ENCODE results near the gene CHGA. TPM values are rescaled to one million over a fixed set of nuclear protein-coding genes. Genes with fewer than 3 reads are reported as not detected.

Gene CHGA
- total and polyA plus RNA-seq, 10 donors: 0.09 to 0.20 TPM; not detected in 8

DNA sequence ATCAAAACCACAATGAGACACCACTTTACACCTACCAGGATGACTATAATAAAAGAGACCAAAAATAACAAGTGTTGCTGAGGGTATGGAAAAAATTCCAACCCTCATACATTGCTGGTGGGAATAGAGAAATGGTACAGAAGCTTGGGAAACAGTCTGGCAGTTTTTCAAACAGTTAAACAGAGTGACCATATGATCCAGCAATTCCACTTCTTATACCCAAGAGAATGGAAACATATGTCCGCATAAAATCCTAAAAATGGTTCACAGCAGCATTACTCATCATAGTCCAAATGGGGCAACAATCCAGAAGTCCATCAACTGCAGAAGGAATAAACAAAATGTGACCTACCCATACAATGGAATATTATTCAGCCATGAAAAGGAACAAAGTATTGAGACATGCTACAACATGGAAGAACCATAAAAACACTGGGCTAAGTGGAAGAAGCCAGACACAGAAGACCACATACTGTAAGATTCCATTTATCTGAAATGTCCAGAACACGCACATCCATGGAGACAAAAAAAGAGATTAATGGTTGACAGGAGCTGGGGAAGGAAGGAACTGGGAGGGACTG lies 44.5 kb downstream of the CHGA start:
- H3K9me3 ChIP-seq: peaks cover 0 to 5% (median 0%) of the 10 kb centered on the region in 8 donors
- TF ChIP-seq POLR2AphosphoS5 (IDR thresholded peaks at IDR 0.05): no peak
- TF ChIP-seq, protein P1, sequence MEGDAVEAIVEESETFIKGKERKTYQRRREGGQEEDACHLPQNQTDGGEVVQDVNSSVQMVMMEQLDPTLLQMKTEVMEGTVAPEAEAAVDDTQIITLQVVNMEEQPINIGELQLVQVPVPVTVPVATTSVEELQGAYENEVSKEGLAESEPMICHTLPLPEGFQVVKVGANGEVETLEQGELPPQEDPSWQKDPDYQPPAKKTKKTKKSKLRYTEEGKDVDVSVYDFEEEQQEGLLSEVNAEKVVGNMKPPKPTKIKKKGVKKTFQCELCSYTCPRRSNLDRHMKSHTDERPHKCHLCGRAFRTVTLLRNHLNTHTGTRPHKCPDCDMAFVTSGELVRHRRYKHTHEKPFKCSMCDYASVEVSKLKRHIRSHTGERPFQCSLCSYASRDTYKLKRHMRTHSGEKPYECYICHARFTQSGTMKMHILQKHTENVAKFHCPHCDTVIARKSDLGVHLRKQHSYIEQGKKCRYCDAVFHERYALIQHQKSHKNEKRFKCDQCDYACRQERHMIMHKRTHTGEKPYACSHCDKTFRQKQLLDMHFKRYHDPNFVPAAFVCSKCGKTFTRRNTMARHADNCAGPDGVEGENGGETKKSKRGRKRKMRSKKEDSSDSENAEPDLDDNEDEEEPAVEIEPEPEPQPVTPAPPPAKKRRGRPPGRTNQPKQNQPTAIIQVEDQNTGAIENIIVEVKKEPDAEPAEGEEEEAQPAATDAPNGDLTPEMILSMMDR (IDR thresholded peaks at IDR 0.05 in 8 of 11, conservative IDR thresholded peaks at IDR 0.05 in 3 of 11): no peak
- no peak for TF ChIP-seq POLR2A (IDR thresholded peaks at IDR 0.05)
- intact Hi-C loops (cut with DNase I; ENCODE audit: low total_unique reads): no loop called here
- H3K4me1 ChIP-seq: peaks cover 0 to 39% (median 6%) of the 10 kb centered on the region in 6 donors
- no peaks in the 10 kb centered on the region for H3K27me3 ChIP-seq (replicated peaks in 1 of 7)
- no peak overlapping the region for H3K4me3 ChIP-seq
- H3K36me3 ChIP-seq: peaks cover 0 to 17% (median 3%) of the 10 kb centered on the region in 6 donors
- H3K27ac ChIP-seq: no peak overlapping the region
- WGBS, 5 donors: 83 to 95% (median 91%) methylated on average over 2 of the region's 2 CpGs
- DNase-seq: no peak

DNA sequence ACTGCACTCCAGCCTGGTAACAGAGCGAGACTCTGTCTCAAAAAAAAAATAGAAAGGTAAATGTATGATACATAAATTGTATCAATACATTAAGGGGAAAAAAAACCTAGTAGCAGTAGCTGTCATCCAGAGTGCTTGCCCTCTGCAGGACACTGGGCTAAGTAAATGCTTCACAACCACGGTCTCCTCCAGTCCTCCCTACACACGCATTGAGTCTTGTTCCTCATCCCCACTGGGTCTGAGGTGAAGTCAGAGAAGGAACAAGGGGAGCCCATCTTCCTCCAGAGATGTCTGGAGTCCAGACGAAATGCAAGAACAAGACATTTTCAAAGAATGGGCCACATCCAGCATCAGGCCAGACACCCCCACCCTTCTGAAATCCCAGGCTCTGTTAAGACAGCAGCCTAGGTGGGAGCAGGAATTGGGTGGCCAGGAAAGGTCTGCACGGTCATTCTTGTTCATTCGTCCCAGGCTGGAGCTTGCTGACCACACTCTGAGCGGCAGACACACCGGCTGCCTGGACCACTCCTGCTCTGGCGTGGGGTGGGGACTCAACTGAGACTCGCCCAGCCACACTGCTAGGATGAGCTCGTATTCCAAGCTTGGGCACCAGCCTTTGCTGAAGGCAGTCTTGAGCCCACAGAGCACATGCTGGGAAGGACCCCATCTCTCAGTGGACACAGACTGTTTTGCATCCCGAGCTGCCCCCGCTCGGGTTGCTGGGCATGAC lies 45.5 kb downstream of the CHGA start:
- no peaks in the 10 kb centered on the region for H3K27me3 ChIP-seq (replicated peaks in 1 of 7)
- no peak overlapping the region for H3K27ac ChIP-seq
- WGBS, 5 donors: 92 to 97% (median 94%) methylated on average over 10 to 14 of the region's 14 CpGs
- H3K36me3 ChIP-seq: peaks cover 0 to 18% (median 0%) of the 10 kb centered on the region in 6 donors
- peak; percentile 75 for DNase-seq
- intact Hi-C loops (cut with DNase I; ENCODE audit: low total_unique reads): no loop called here
- TF ChIP-seq, protein P1 (IDR thresholded peaks at IDR 0.05 in 8 of 11, conservative IDR thresholded peaks at IDR 0.05 in 3 of 11): no peak
- TF ChIP-seq POLR2A (IDR thresholded peaks at IDR 0.05) (no peak), POLR2AphosphoS5 (IDR thresholded peaks at IDR 0.05) (no peak)
- H3K4me1 ChIP-seq: peaks cover 0 to 48% (median 6%) of the 10 kb centered on the region in 6 donors
- no peak overlapping the region for H3K4me3 ChIP-seq
- peaks cover 0 to 5% (median 0%) of the 10 kb centered on the region in 8 donors for H3K9me3 ChIP-seq

DNA sequence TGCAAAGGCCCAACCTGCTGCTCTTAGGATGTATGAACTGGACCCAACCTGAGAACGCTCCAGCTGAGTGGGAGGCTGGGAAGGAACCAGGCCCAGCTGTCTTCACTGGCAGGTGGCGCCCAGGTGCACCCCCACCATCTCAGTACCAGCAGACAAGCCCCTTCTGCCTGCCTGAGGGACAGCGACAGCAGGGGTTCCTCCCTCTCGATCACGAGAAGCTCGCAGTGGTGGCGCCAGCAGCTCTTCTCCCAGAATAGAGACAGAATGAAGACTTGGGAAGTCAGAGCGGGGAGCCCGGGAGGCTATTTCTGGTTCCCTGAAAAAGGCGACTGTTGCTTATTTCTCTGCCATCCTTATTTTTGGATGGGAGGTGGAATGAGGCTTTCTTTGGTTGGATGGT lies 46.5 kb downstream of the CHGA start:
- TF ChIP-seq POLR2AphosphoS5 (IDR thresholded peaks at IDR 0.05): no peak
- TF ChIP-seq, protein P1 (IDR thresholded peaks at IDR 0.05 in 8 of 11, conservative IDR thresholded peaks at IDR 0.05 in 3 of 11): no peak
- no peak for TF ChIP-seq POLR2A (IDR thresholded peaks at IDR 0.05)
- 90 to 93% (median 91%) methylated on average over 8 to 10 of the region's 10 CpGs for WGBS, 5 donors
- no peak overlapping the region for H3K4me3 ChIP-seq
- H3K36me3 ChIP-seq: peaks cover 0 to 27% (median 0%) of the 10 kb centered on the region in 6 donors
- DNase-seq: peak; percentile 46
- no peaks in the 10 kb centered on the region for H3K27me3 ChIP-seq (replicated peaks in 1 of 7)
- peak overlapping the region in 4 of 8 donors; percentile 5 to 67 (median 28) for H3K27ac ChIP-seq
- peaks cover 0 to 8% (median 0%) of the 10 kb centered on the region in 8 donors for H3K9me3 ChIP-seq
- intact Hi-C loops (cut with DNase I; ENCODE audit: low total_unique reads): no loop called here
- H3K4me1 ChIP-seq: peaks cover 0 to 51% (median 5%) of the 10 kb centered on the region in 6 donors

DNA sequence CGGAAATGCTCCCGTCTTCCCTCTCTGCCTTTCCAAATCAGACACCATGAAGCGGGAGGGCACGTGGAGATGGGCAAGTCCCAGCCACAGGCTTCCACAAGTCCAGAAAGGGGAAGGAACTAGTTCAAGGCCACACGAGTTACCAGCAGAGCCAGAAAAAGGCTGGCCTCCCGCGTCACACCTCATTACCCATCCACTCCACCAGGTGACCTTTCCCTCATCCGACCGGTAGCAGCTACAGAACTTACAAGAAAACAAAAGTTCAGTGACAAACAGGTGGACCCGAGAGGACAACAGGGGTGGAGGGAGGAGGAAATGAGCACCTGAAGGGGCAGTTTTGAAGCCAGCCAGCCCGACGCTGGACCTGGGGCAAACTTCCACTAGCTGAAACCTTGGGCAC lies 46.9 kb downstream of the CHGA start:
- peak; percentile 64 for DNase-seq
- Histone ChIP-seq H3K4me1 (peaks cover 0 to 46% (median 5%) of the 10 kb centered on the region in 6 donors), H3K27ac (peak overlapping the region in 5 of 8 donors; percentile 5 to 67 (median 34)), H3K4me3 (no peak overlapping the region), H3K27me3 (replicated peaks in 1 of 7) (no peaks in the 10 kb centered on the region), H3K9me3 (peaks cover 0 to 8% (median 0%) of the 10 kb centered on the region in 8 donors), H3K36me3 (peaks cover 0 to 32% (median 0%) of the 10 kb centered on the region in 6 donors)
- WGBS, 5 donors: 62 to 81% (median 67%) methylated on average over 12 of the region's 12 CpGs
- TF ChIP-seq, protein P1 (IDR thresholded peaks at IDR 0.05 in 8 of 11, conservative IDR thresholded peaks at IDR 0.05 in 3 of 11): no peak
- peak in 1 of 3 donors; percentile 37 for TF ChIP-seq POLR2AphosphoS5 (IDR thresholded peaks at IDR 0.05)
- intact Hi-C loops (cut with DNase I; ENCODE audit: low total_unique reads): loop anchor here (5.0 kb wide), 1 partner anchor 218 kb away; no protein-coding TSS in a partner anchor
